ENCODE data around the gene ERCC5. TPM values are rescaled to one million over a fixed set of nuclear protein-coding genes. Genes with fewer than 3 reads are reported as not detected.

ERCC5 gene
- total RNA-seq, 1 donor from 2014 or later = 51.3 TPM

- no peaks in the 10 kb centered on the region for H3K27me3 ChIP-seq (ENCODE audit: low read depth)
- H3K36me3 ChIP-seq = peaks cover 61% of the 10 kb centered on the region
- intact Hi-C loops (cut with DNase I) = no loop called here
- TF ChIP-seq CTCF (IDR thresholded peaks at IDR 0.05) = no peak
- H3K4me1 ChIP-seq = no peaks in the 10 kb centered on the region
- DNase-seq = no peak
- H3K4me3 ChIP-seq = no peak overlapping the region
- H3K27ac ChIP-seq = no peak overlapping the region
- ATAC-seq = no peak
- H3K9me3 ChIP-seq = no peaks in the 10 kb centered on the region
Measured at GRCh38 chr13:102825921-102826706, 19.7 kb upstream of the ERCC5 start.

GRCh38 chr13:102830646-102831045, 15.2 kb upstream of the ERCC5 start:
- no peak for ATAC-seq
- Histone ChIP-seq H3K9me3 (no peaks in the 10 kb centered on the region), H3K4me3 (no peak overlapping the region), H3K4me1 (no peaks in the 10 kb centered on the region), H3K27me3 (ENCODE audit: low read depth) (no peaks in the 10 kb centered on the region), H3K27ac (no peak overlapping the region), H3K36me3 (peaks cover 44% of the 10 kb centered on the region)
- TF ChIP-seq CTCF (IDR thresholded peaks at IDR 0.05) = no peak
- no peak for DNase-seq
- intact Hi-C loops (cut with DNase I) = no loop called here

GRCh38 chr13:102836471-102836870, 9.4 kb upstream of the ERCC5 start:
- intact Hi-C loops (cut with DNase I) = no loop called here
- no peak for TF ChIP-seq CTCF (IDR thresholded peaks at IDR 0.05)

GRCh38 chr13:102838273-102838672, 7.6 kb upstream of the ERCC5 start:
- H3K9me3 ChIP-seq = no peaks in the 10 kb centered on the region

More at GRCh38 chr13:102836471-102836870, 9.4 kb upstream of the ERCC5 start:
- no peak overlapping the region for H3K4me3 ChIP-seq
- H3K9me3 ChIP-seq = no peaks in the 10 kb centered on the region
- peaks cover 23% of the 10 kb centered on the region for H3K36me3 ChIP-seq
- H3K27me3 ChIP-seq (ENCODE audit: low read depth) = no peaks in the 10 kb centered on the region
- H3K27ac ChIP-seq = no peak overlapping the region
- H3K4me1 ChIP-seq = no peaks in the 10 kb centered on the region
- ATAC-seq (no peak), DNase-seq (no peak)

GRCh38 chr13:102838982-102839381, 6.8 kb upstream of the ERCC5 start:
- Histone ChIP-seq H3K27ac (no peak overlapping the region), H3K36me3 (peaks cover 23% of the 10 kb centered on the region), H3K4me1 (no peaks in the 10 kb centered on the region), H3K4me3 (no peak overlapping the region), H3K27me3 (ENCODE audit: low read depth) (no peaks in the 10 kb centered on the region), H3K9me3 (no peaks in the 10 kb centered on the region)
- DNase-seq (no peak), ATAC-seq (no peak)
- TF ChIP-seq CTCF (IDR thresholded peaks at IDR 0.05) = no peak
- intact Hi-C loops (cut with DNase I) = no loop called here

More at GRCh38 chr13:102838273-102838672, 7.6 kb upstream of the ERCC5 start:
- no peak for TF ChIP-seq CTCF (IDR thresholded peaks at IDR 0.05)
- DNase-seq = no peak
- no peak for ATAC-seq
- Histone ChIP-seq H3K27ac (no peak overlapping the region), H3K4me1 (no peaks in the 10 kb centered on the region), H3K36me3 (peaks cover 23% of the 10 kb centered on the region), H3K4me3 (no peak overlapping the region), H3K27me3 (ENCODE audit: low read depth) (no peaks in the 10 kb centered on the region)
- intact Hi-C loops (cut with DNase I) = no loop called here
